OCI-LY1 (cell line): ENCODE data around the gene CAPG.

ENCODE experiments used
- EZH2 ChIP-seq: fragments of 200-600 bp; sonication (generic), shearing (Covaris generic); IDR thresholded peaks from 2 replicates; pipeline ENCODE4 v1.8.0; 2017; ENCODE audit warnings: borderline replicate concordance, mixed run types, mild to moderate bottlenecking, antibody characterized with exemption, low read length, moderate library complexity, mixed read lengths
- TF ChIP-seq, protein P1 (sequence below): fragments of 200-600 bp; sonication (generic), shearing (Covaris generic); IDR thresholded peaks from 2 replicates; pipeline ENCODE4 v1.5.1; 2017; ENCODE audit warnings: mild to moderate bottlenecking, antibody characterized with exemption, low read length, moderate library complexity, mixed read lengths

DNA sequence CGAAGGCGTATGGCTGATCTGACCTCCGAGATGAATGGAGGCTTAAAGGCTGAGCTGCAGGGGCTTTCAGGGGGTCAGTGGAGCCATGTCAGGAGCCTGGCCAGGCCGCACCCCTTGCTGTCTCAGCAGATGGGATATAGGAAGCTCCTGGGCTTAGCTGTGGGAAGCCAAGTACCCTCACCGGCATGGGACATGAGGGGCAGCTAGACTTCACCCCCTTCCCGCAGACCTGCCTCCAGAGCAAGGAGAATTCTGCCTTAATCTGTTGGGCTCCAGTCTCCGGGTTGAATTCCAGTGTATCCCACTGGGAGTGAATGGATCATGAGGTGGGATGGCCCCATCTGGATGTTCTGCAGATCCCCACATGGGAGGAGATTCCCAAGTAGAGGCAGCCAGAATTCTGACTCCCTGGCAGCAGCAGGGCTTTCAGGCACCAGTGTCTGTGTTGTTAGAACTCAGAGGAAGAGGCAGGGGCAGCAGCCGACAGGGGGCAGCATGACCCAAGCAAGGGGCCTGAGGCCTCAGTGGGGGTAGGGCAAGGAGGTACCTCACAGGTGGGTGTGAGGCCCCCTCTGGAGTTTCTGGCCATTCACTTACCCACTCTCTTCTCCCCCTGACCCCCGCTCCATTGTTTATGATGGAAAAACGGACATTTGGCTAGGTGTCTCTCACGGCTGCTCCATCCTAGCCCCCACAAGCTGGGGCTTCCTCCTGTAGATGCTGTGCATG is 19.1 kb downstream of the CAPG start:
- TF ChIP-seq, protein P1, sequence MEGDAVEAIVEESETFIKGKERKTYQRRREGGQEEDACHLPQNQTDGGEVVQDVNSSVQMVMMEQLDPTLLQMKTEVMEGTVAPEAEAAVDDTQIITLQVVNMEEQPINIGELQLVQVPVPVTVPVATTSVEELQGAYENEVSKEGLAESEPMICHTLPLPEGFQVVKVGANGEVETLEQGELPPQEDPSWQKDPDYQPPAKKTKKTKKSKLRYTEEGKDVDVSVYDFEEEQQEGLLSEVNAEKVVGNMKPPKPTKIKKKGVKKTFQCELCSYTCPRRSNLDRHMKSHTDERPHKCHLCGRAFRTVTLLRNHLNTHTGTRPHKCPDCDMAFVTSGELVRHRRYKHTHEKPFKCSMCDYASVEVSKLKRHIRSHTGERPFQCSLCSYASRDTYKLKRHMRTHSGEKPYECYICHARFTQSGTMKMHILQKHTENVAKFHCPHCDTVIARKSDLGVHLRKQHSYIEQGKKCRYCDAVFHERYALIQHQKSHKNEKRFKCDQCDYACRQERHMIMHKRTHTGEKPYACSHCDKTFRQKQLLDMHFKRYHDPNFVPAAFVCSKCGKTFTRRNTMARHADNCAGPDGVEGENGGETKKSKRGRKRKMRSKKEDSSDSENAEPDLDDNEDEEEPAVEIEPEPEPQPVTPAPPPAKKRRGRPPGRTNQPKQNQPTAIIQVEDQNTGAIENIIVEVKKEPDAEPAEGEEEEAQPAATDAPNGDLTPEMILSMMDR: peak; percentile 95
- TF ChIP-seq EZH2: no peak
